DND-41 (cell line): ENCODE results near the gene CNOT6L.

Experiments used
- CTCF ChIP-seq: IDR thresholded peaks from 2 replicates; pipeline ENCODE4 v1.5.1; 2012; ENCODE audit warnings: borderline replicate concordance, low read length, moderate library complexity, mild to moderate bottlenecking; ENCODE audit not compliant: poor library complexity, severe bottlenecking; ENCODE audit errors: extremely low read depth
- EZH2 ChIP-seq: IDR thresholded peaks from 3 replicates; pipeline ENCODE4 v1.6.1; 2012; ENCODE audit warnings: borderline replicate concordance, low read depth, mild to moderate bottlenecking, moderate library complexity, low read length, inconsistent platforms; ENCODE audit not compliant: severe bottlenecking

GRCh38 chr4:77699731-77700210 lies 119.4 kb downstream of the CNOT6L start:
- TF ChIP-seq CTCF: peak; percentile 25
- no peak for TF ChIP-seq EZH2
